ENCODE measurements around the gene ENGASE.

The ENGASE gene

GRCh38 chr17:79039171-79039570 is 35.5 kb upstream of the ENGASE start:
- no peak for DNase-seq

- no peak for DNase-seq
These were observed 34.7 kb upstream of the ENGASE start for GRCh38 chr17:79039886-79040285.

- no peak for DNase-seq
These were observed 33.5 kb upstream of the ENGASE start for GRCh38 chr17:79041041-79041570.

GRCh38 chr17:79041723-79042420 is 32.8 kb upstream of the ENGASE start:
- DNase-seq, result no peak

- DNase-seq, result no peak
These were observed 32.0 kb upstream of the ENGASE start for GRCh38 chr17:79042421-79043190.

GRCh38 chr17:79043191-79043930 is 31.3 kb upstream of the ENGASE start:
- DNase-seq, result no peak

GRCh38 chr17:79043931-79044320 is 30.7 kb upstream of the ENGASE start:
- no peak for DNase-seq

- DNase-seq, result no peak
These were observed 30.2 kb upstream of the ENGASE start for GRCh38 chr17:79044462-79044861.

GRCh38 chr17:79045001-79045729 is 29.5 kb upstream of the ENGASE start:
- DNase-seq, result no peak

GRCh38 chr17:79045842-79046196 is 28.8 kb upstream of the ENGASE start:
- peak; percentile 56 for DNase-seq

GRCh38 chr17:79046197-79046915 is 28.3 kb upstream of the ENGASE start:
- DNase-seq, result peak; percentile 76

- DNase-seq, result peak; percentile 75
These were observed 27.7 kb upstream of the ENGASE start for GRCh38 chr17:79046916-79047280.

- DNase-seq, result no peak
These were observed 27.2 kb upstream of the ENGASE start for GRCh38 chr17:79047291-79047920.

GRCh38 chr17:79047923-79048825 is 26.4 kb upstream of the ENGASE start:
- DNase-seq, result no peak

GRCh38 chr17:79048826-79049755 is 25.5 kb upstream of the ENGASE start:
- no peak for DNase-seq

- DNase-seq, result no peak
These were observed 24.8 kb upstream of the ENGASE start for GRCh38 chr17:79049821-79050220.

- DNase-seq, result peak; percentile 66
These were observed 24.1 kb upstream of the ENGASE start for GRCh38 chr17:79050551-79050950.

GRCh38 chr17:79051306-79051705 is 23.3 kb upstream of the ENGASE start:
- DNase-seq, result no peak

- DNase-seq, result no peak
These were observed 22.5 kb upstream of the ENGASE start for GRCh38 chr17:79052131-79052530.
